Trophoblast cell (in vitro differentiated cells and primary cell): ENCODE results near the gene WIPF2. TPM values are rescaled to one million over a fixed set of nuclear protein-coding genes. Genes with fewer than 3 reads are reported as not detected.

Source experiments
- DNase-seq, 2 donors: peaks; one replicate each; pipeline ENCODE4 v3.0.0-alpha.2; 2016
- H2AFZ ChIP-seq: 2 replicates; pipeline ENCODE4 v1.6.1; 2013; ENCODE audit warnings: low read length, moderate library complexity, mild to moderate bottlenecking; ENCODE audit not compliant: insufficient read depth, poor library complexity
- H2AK5ac ChIP-seq: 2 replicates; pipeline ENCODE4 v1.6.1; 2013; ENCODE audit warnings: mild to moderate bottlenecking, low read length
- H2BK120ac ChIP-seq: 2 replicates; pipeline ENCODE4 v1.6.1; 2013; ENCODE audit warnings: low read length, mild to moderate bottlenecking, moderate library complexity; ENCODE audit not compliant: insufficient read depth, poor library complexity
- H2BK12ac ChIP-seq: 2 replicates; pipeline ENCODE4 v1.6.1; 2013; ENCODE audit warnings: mild to moderate bottlenecking, low read length, moderate library complexity
- H2BK5ac ChIP-seq: 2 replicates; pipeline ENCODE4 v1.6.1; 2013; ENCODE audit warnings: low read length, low read depth, moderate library complexity, mild to moderate bottlenecking; ENCODE audit not compliant: poor library complexity
- H3K14ac ChIP-seq: 2 replicates; pipeline ENCODE4 v1.6.1; 2013; ENCODE audit warnings: mild to moderate bottlenecking, low read length
- H3K18ac ChIP-seq: 2 replicates; pipeline ENCODE4 v1.6.1; 2013; ENCODE audit warnings: mild to moderate bottlenecking, low read length
- H3K23ac ChIP-seq: 2 replicates; pipeline ENCODE4 v1.6.1; 2013; ENCODE audit warnings: low read length
- H3K27ac ChIP-seq: 2 replicates; pipeline ENCODE4 v1.5.1; 2013; ENCODE audit warnings: low read depth, mild to moderate bottlenecking, inconsistent platforms, low read length, moderate library complexity
- H3K27me3 ChIP-seq: 2 replicates; pipeline ENCODE4 v1.6.1; 2013; ENCODE audit warnings: inconsistent platforms, mild to moderate bottlenecking, low read length, moderate library complexity; ENCODE audit not compliant: insufficient read depth
- H3K36me3 ChIP-seq, 2 experiments: 1 replicate in 1 of 2; 2 replicates in 1 of 2; pipeline ENCODE4 v1.6.1; 2013; ENCODE audit warnings: low read length in 2 of 2, mild to moderate bottlenecking in 2 of 2, moderate library complexity in 1 of 2; ENCODE audit not compliant: insufficient read depth in 2 of 2, control insufficient read depth in 1 of 2
- H3K4ac ChIP-seq: 2 replicates; pipeline ENCODE4 v1.6.1; 2013; ENCODE audit warnings: low read depth, mild to moderate bottlenecking, low read length, moderate library complexity
- H3K4me1 ChIP-seq, 2 experiments: 1 replicate in 1 of 2; 2 replicates in 1 of 2; pipeline ENCODE4 v1.6.1; 2013; ENCODE audit warnings: low read length in 2 of 2, mild to moderate bottlenecking in 2 of 2, moderate library complexity in 1 of 2; ENCODE audit not compliant: insufficient read depth in 2 of 2, control insufficient read depth in 1 of 2
- H3K4me2 ChIP-seq: 2 replicates; pipeline ENCODE4 v1.6.1; 2013; ENCODE audit warnings: inconsistent platforms, mild to moderate bottlenecking, low read length, moderate library complexity
- H3K4me3 ChIP-seq: 2 replicates; pipeline ENCODE4 v1.5.1; 2013; ENCODE audit warnings: mild to moderate bottlenecking, low read depth, low read length, inconsistent platforms
- H3K79me1 ChIP-seq: one replicate; pipeline ENCODE4 v1.6.1; 2013; ENCODE audit warnings: low read length
- H3K79me2 ChIP-seq: 2 replicates; pipeline ENCODE4 v1.6.1; 2013; ENCODE audit warnings: low read length, mild to moderate bottlenecking; ENCODE audit not compliant: control insufficient read depth, insufficient read depth, poor library complexity
- H3K9ac ChIP-seq: 2 replicates; pipeline ENCODE4 v1.6.1; 2013; ENCODE audit warnings: mild to moderate bottlenecking, low read length
- H3K9me3 ChIP-seq: 2 replicates; pipeline ENCODE4 v1.6.1; 2013; ENCODE audit warnings: low read depth, mild to moderate bottlenecking, control low read depth, inconsistent platforms, low read length; ENCODE audit not compliant: insufficient read depth
- H4K12ac ChIP-seq: 2 replicates; pipeline ENCODE4 v1.6.1; 2013; ENCODE audit warnings: low read depth, mild to moderate bottlenecking, low read length, moderate library complexity
- H4K8ac ChIP-seq: 2 replicates; pipeline ENCODE4 v1.6.1; 2013; ENCODE audit warnings: low read depth, mild to moderate bottlenecking, low read length, moderate library complexity
- H4K91ac ChIP-seq: one replicate; pipeline ENCODE4 v1.6.1; 2013; ENCODE audit warnings: low read depth, mild to moderate bottlenecking, low read length, moderate library complexity
- WGBS: extraction: QIAGEN DNeasy Blood & Tissue Kit; methylation state at CpG from one replicate; pipeline ENCODE4 v1.1.7; 2013; ENCODE audit warnings: missing lambda C conversion rate; ENCODE audit not compliant: insufficient read length, insufficient coverage; ENCODE audit errors: extremely low coverage; 5-methylcytosine and 5-hydroxymethylcytosine counted together
- polyA plus RNA-seq: library from polyadenylated mRNA; stranded (reverse); fragments of 200-250 nt; gene quantifications from 2 replicates; pipeline ENCODE4 v1.2.3, GENCODE V29; 2013

The WIPF2 gene
- polyA plus RNA-seq, result 31.9 and 33.3 TPM in 2 replicates

- Histone ChIP-seq H4K12ac (peak within 1 kb of the TSS; percentile 99), H3K4ac (peak within 1 kb of the TSS; percentile 89), H4K91ac (peak within 1 kb of the TSS; percentile 97), H3K4me3 (peak within 1 kb of the TSS; percentile 81), H3K27ac (peak within 1 kb of the TSS; percentile 100), H3K4me1 (peaks cover 5% of the 10 kb centered on the region in 2 experiments), H3K14ac (peak within 1 kb of the TSS; percentile 99), H2AFZ (peak within 1 kb of the TSS; percentile 98), H2BK120ac (peak within 1 kb of the TSS; percentile 94), H2BK5ac (peak within 1 kb of the TSS; percentile 99), H2BK12ac (no peak within 1 kb of the TSS), H3K18ac (peak within 1 kb of the TSS; percentile 98), H3K9me3 (no peaks in the 10 kb centered on the region), H2AK5ac (peak within 1 kb of the TSS; percentile 92), H3K36me3 (no peaks in the 10 kb centered on the region), H4K8ac (peak within 1 kb of the TSS; percentile 98), H3K27me3 (no peaks in the 10 kb centered on the region), H3K4me2 (peak within 1 kb of the TSS; percentile 97), H3K9ac (peak within 1 kb of the TSS; percentile 84), H3K79me2 (peaks cover 12% of the 10 kb centered on the region), H3K79me1 (peaks cover 8% of the 10 kb centered on the region), H3K23ac (peak within 1 kb of the TSS; percentile 38)
- WGBS, result no CpG with 5 or more reads among the region's 59 CpGs
- peak; percentile 94 to 99 for DNase-seq
Observed at GRCh38 chr17:40218740-40219593, at the start of gene WIPF2. TSS of gene WIPF2 (plus strand) at chr17:40219304. CDS start at chr17:40256460, 37,156 bp downstream.

- no peaks in the 10 kb centered on the region for H3K9me3 ChIP-seq
- no peak overlapping the region for H3K18ac ChIP-seq
- H3K27me3 ChIP-seq, result no peaks in the 10 kb centered on the region
- WGBS, result no CpG with 5 or more reads among the region's 2 CpGs
- H2AK5ac ChIP-seq, result no peak overlapping the region
- H3K79me1 ChIP-seq, result no peaks in the 10 kb centered on the region
- H3K4me1 ChIP-seq, result peaks cover 0 to 3% of the 10 kb centered on the region in 2 experiments
- no peak overlapping the region for H2BK5ac ChIP-seq
- H4K91ac ChIP-seq, result no peak overlapping the region
- peaks cover 36 to 53% of the 10 kb centered on the region in 2 experiments for H3K36me3 ChIP-seq
- no peak for DNase-seq
- no peak overlapping the region for H3K27ac ChIP-seq
- no peak overlapping the region for H2BK120ac ChIP-seq
- H3K23ac ChIP-seq, result no peak overlapping the region
- no peak overlapping the region for H4K8ac ChIP-seq
- H4K12ac ChIP-seq, result no peak overlapping the region
- no peak overlapping the region for H3K4me3 ChIP-seq
- no peak overlapping the region for H2AFZ ChIP-seq
- H2BK12ac ChIP-seq, result no peak overlapping the region
- no peak overlapping the region for H3K9ac ChIP-seq
- H3K14ac ChIP-seq, result no peak overlapping the region
- no peak overlapping the region for H3K4ac ChIP-seq
- no peak overlapping the region for H3K4me2 ChIP-seq
- H3K79me2 ChIP-seq, result no peaks in the 10 kb centered on the region
Observed at GRCh38 chr17:40170325-40170724, 48.8 kb upstream of the WIPF2 start.

GRCh38 chr17:40171750-40172149, 47.4 kb upstream of the WIPF2 start:
- Histone ChIP-seq H3K27ac (no peak overlapping the region), H4K12ac (no peak overlapping the region), H3K23ac (no peak overlapping the region), H2AFZ (no peak overlapping the region), H4K8ac (no peak overlapping the region), H3K4me3 (no peak overlapping the region), H3K9ac (no peak overlapping the region), H3K27me3 (no peaks in the 10 kb centered on the region), H3K18ac (no peak overlapping the region), H2BK120ac (no peak overlapping the region), H2BK12ac (no peak overlapping the region), H2AK5ac (no peak overlapping the region), H3K79me2 (no peaks in the 10 kb centered on the region), H3K4me2 (no peak overlapping the region), H3K4ac (no peak overlapping the region), H2BK5ac (no peak overlapping the region), H3K36me3 (peaks cover 34 to 51% of the 10 kb centered on the region in 2 experiments), H4K91ac (no peak overlapping the region), H3K79me1 (no peaks in the 10 kb centered on the region), H3K4me1 (peaks cover 0 to 3% of the 10 kb centered on the region in 2 experiments), H3K9me3 (no peaks in the 10 kb centered on the region), H3K14ac (no peak overlapping the region)
- no CpG with 5 or more reads among the region's 1 CpG for WGBS
- no peak for DNase-seq

GRCh38 chr17:40173091-40173777, 45.9 kb upstream of the WIPF2 start:
- DNase-seq, result peak; percentile 56 to 68
- Histone ChIP-seq H3K27me3 (no peaks in the 10 kb centered on the region), H2AK5ac (no peak overlapping the region), H4K12ac (no peak overlapping the region), H3K9ac (no peak overlapping the region), H3K36me3 (peaks cover 23 to 40% of the 10 kb centered on the region in 2 experiments), H3K18ac (no peak overlapping the region), H3K4me2 (no peak overlapping the region), H3K79me2 (no peaks in the 10 kb centered on the region), H3K4ac (no peak overlapping the region), H3K27ac (no peak overlapping the region), H3K14ac (no peak overlapping the region), H3K9me3 (no peaks in the 10 kb centered on the region), H4K91ac (no peak overlapping the region), H3K4me1 (peaks cover 0 to 5% of the 10 kb centered on the region in 2 experiments), H2BK5ac (no peak overlapping the region), H2BK120ac (no peak overlapping the region), H2BK12ac (no peak overlapping the region), H3K4me3 (no peak overlapping the region), H2AFZ (no peak overlapping the region), H3K23ac (no peak overlapping the region), H3K79me1 (peaks cover 3% of the 10 kb centered on the region), H4K8ac (no peak overlapping the region)
- no CpG with 5 or more reads among the region's 4 CpGs for WGBS
